GM18507 (cell line): ENCODE results near the gene PTPRN2.

ENCODE experiments used
- DNase-seq: peaks from one replicate; pipeline ENCODE4 v3.0.0; 2011; ENCODE audit warnings: low read depth; ENCODE audit not compliant: insufficient read length; ENCODE audit errors: extremely low spot score
- FAIRE-seq: peaks from 2 replicates; lab custom pipeline; 2011; peaks lifted over from hg19 to GRCh38; lab: Jason Lieb, UNC

Gene PTPRN2

GRCh38 chr7:158581440-158582088, 6.1 kb downstream of the PTPRN2 start:
- FAIRE-seq: no peak
- no peak for DNase-seq

- DNase-seq: no peak
- no peak for FAIRE-seq
Measured at GRCh38 chr7:158579662-158580646, 7.7 kb downstream of the PTPRN2 start.

DNA sequence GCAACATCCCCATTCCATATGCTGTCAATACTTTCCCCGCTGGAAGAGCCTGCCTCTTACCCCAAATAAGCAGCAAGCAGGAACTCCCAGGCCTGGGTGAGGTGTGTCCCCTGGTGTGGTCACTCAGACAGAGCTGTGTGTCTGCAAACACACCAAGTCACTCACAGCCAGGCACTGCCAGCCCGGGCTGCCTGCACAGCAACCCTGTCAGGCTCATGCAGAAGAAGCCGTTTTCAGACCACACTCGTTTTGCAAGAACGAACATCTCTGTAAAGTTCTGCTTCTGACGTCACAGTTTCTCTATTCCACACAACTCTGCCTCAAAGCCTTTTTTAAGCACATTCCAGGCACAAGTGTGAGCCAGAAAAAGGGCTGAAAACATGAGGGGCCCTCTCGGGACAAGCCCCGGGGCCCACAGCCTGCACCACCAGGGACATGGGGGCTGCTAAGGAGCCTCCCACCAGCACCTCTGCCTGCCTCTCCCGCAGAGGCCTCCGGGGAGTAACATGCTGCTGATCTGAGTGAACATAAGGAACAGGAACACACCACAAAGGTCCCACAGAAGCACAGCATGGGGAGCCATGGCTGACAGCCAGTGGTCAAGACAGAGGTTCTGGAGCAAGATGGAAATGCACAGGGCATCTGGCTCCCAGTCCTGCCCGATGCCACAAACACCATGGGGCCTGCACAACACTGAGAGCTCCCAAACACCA, 11.4 kb downstream of the PTPRN2 start:
- no peak for FAIRE-seq

DNA sequence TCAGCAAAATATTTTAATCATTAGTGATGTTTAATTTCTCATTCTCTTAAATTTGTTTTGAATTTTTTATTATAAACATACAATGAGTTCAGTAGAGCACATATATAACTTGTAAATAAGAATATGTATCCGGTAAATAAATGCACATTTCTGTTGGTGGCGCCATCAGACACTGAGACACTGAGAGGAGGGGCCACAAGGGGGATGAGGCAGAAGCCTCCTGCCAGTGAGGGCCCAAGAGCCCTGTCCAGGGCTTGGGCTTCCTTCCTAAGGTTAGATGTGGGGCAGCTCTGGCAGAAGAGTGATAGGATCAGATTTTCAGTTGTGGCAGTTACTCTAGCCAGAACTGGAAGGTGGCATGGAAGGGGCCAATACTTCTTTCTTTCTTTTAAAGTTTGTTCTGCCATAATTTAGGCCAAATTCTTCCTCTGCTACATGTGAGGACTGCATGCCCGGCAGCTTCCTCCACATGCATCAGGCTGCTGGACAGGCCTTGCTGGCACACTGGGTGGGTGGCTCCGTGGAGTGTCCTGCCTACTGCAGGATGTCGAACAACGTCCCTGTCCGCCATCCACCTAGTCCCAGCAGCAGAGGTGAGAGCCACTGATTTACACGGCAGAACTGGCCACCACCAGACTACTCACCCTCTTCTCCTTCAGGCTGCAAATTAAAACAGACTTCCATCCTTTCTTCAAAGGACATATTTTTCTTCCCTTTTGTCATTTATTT, 13.2 kb downstream of the PTPRN2 start:
- DNase-seq (no peak), FAIRE-seq (no peak)

More for the DNA sequence above, 11.4 kb downstream of the PTPRN2 start:
- DNase-seq: no peak

DNA sequence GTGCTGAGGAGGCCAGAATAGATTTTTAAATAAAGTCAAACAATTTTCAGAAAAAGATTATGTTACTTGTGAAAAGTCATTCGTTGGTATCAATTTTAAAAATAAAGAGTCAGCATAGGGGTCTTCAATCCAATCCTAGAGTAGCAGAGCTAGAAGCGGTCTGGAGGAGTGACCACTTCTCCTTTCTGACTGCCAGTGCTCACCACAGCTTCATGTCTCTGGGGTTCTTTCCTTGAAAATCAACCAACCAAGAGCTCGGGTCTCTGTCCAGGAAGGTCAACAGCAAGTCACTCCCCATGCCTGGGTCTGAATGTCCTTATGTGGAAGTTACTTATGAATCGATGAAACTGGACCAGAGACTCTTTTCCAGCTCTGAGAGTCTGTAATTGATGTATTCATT, 14.3 kb downstream of the PTPRN2 start:
- no peak for DNase-seq

GRCh38 chr7:158572000-158572828, 15.4 kb downstream of the PTPRN2 start:
- FAIRE-seq (no peak), DNase-seq (no peak)

More for the DNA sequence above, 14.3 kb downstream of the PTPRN2 start:
- FAIRE-seq: no peak

GRCh38 chr7:158570449-158571170, 17.0 kb downstream of the PTPRN2 start:
- DNase-seq (no peak), FAIRE-seq (no peak)

GRCh38 chr7:158569858-158570323, 17.7 kb downstream of the PTPRN2 start:
- FAIRE-seq (no peak), DNase-seq (no peak)

DNA sequence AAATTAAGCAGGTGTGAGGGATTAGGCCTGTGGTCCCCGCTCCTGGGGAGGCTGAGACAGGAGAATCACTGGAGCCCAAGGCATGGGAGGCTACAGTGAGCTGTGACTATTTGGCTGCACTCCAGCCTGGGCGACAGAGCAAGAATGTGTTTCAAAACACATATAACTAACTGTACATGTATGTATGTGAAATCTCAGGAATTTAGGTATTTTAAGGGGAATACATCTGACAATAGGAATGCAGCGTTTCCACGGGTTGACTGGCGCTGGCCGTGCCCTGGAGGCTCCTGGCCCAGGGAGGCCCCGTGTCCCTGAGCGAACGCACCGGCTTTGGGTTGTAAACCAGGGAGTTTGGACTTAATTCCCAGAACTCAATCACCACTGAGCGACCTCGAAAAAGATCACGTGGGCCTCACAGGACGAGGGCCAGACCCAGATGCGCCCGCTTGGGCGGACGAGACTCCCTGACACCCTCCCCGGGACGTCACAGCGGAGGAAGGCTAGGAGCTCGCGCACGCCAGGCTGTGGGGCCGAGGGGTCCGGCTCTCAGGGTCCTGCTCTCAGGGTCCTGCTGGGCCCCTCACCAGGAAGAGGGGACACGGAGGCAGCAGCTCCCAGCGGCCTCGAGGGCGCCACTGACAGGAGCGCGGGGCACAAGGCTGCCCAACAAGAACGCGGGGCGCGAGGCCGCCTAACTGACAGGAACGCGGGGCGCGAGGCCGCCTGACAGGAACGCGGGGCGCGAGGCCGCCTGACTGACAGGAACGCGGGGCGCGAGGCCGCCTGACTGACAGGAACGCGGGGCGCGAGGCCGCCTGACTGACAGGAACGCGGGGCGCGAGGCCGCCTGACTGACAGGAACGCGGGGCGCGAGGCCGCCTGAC, 18.4 kb downstream of the PTPRN2 start:
- no peak for FAIRE-seq
- DNase-seq: no peak

DNA sequence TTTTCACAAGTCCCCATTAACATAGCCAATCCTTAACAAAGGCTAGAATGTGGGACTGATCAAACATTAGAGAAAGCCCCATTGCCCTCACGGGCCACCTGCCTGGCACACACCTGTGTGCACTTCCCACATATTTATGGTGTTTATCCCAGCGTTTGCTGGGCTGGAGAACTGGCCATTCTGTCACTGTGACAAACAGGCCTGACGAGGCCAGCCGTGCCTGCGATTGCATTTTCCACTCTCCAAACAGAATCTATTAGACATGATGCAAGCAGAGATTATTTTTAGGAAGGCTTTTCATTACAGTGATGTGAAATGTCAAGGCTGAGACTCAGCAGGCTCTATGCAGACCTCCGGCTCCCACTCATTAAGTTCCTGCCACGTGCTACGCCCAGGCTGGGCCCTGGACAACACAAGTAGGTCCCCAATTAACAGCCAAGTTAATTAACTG, 20.4 kb downstream of the PTPRN2 start:
- DNase-seq (no peak), FAIRE-seq (no peak)

- FAIRE-seq (no peak), DNase-seq (no peak)
Measured at GRCh38 chr7:158564663-158565035, 23.0 kb downstream of the PTPRN2 start.

GRCh38 chr7:158563911-158564662, 23.5 kb downstream of the PTPRN2 start:
- DNase-seq: no peak
- no peak for FAIRE-seq

GRCh38 chr7:158563051-158563450, 24.6 kb downstream of the PTPRN2 start:
- FAIRE-seq: no peak
- no peak for DNase-seq

GRCh38 chr7:158562517-158562916, 25.1 kb downstream of the PTPRN2 start:
- no peak for FAIRE-seq
- no peak for DNase-seq

- FAIRE-seq: no peak
- no peak for DNase-seq
Measured at GRCh38 chr7:158561659-158562058, 26.0 kb downstream of the PTPRN2 start.

DNA sequence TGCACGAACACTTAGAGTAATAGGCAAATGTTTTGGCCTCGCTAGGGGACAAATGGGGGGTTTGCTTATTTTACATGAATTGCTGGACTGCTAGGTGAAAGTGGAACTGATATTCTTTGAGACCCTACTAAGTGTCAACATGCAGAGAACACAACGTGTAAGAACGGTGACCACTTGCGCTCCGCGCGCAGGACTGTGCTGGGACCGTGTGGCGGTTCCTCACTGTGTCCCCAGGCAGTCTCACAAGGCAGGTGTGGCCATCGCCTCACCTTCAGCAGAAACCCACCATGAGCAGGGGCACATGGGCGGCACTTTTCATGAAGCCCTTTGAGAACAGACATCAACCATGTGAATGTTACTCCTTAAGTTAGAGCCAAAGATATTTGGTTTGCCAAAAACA, 27.2 kb downstream of the PTPRN2 start:
- FAIRE-seq: no peak
- DNase-seq: no peak
